DND-41 (cell line): ENCODE data around the gene FBXO42.

Experiments used
- ATAC-seq: fragments of 200-7000 bp; cut with Tn5 transposase; 3 replicates; pipeline ENCODE4 v1.9.1; 2021; ENCODE audit warnings: low read depth; ENCODE audit not compliant: insufficient read depth
- DNase-seq: peaks from one replicate; pipeline ENCODE4 v3.0.0-alpha.2; 2020
- H2AFZ ChIP-seq: 2 replicates; pipeline ENCODE4 v1.6.0; 2012; ENCODE audit warnings: low read depth, low read length
- H3K27ac ChIP-seq: 2 replicates; pipeline ENCODE4 v1.5.1; 2012; ENCODE audit warnings: low read length, inconsistent platforms
- H3K27me3 ChIP-seq: fragments of 200-600 bp; sonication (generic); 2 replicates; pipeline ENCODE4 v1.6.0; 2012; ENCODE audit warnings: low read length, mild to moderate bottlenecking, inconsistent platforms; ENCODE audit not compliant: insufficient read depth, poor library complexity
- H3K36me3 ChIP-seq: 2 replicates; pipeline ENCODE4 v1.5.1; 2012; ENCODE audit warnings: low read length, inconsistent platforms; ENCODE audit not compliant: insufficient read depth
- H3K4me1 ChIP-seq: 2 replicates; pipeline ENCODE4 v1.5.1; 2012; ENCODE audit warnings: mild to moderate bottlenecking, low read length; ENCODE audit not compliant: insufficient read depth
- H3K4me2 ChIP-seq: 2 replicates; pipeline ENCODE4 v1.6.0; 2012; ENCODE audit warnings: mild to moderate bottlenecking, moderate library complexity, low read length, inconsistent platforms; ENCODE audit not compliant: insufficient read depth
- H3K4me3 ChIP-seq, 2 experiments: fragments of 200-600 bp in 1 of 2; shearing (Covaris generic) in 1 of 2; 2 replicates each; pipeline ENCODE4 v1.5.1; 2012 to 2016; ENCODE audit warnings: inconsistent platforms in 2 of 2, low read length in 2 of 2, mild to moderate bottlenecking in 2 of 2, low read depth in 1 of 2, moderate library complexity in 1 of 2
- H3K79me2 ChIP-seq: 2 replicates; pipeline ENCODE4 v1.6.0; 2012; ENCODE audit warnings: low read length, inconsistent platforms; ENCODE audit not compliant: insufficient read depth
- H3K9ac ChIP-seq: 2 replicates; pipeline ENCODE4 v1.6.0; 2012; ENCODE audit warnings: low read depth, mild to moderate bottlenecking, inconsistent platforms, low read length, moderate library complexity
- H3K9me3 ChIP-seq: 2 replicates; pipeline ENCODE4 v1.5.1; 2012; ENCODE audit warnings: low read length, moderate library complexity, mild to moderate bottlenecking, inconsistent platforms; ENCODE audit not compliant: insufficient read depth, severe bottlenecking
- H4K20me1 ChIP-seq: 2 replicates; pipeline ENCODE4 v1.6.0; 2012; ENCODE audit warnings: low read length; ENCODE audit not compliant: insufficient read depth
- EZH2 ChIP-seq: IDR thresholded peaks from 3 replicates; pipeline ENCODE4 v1.6.1; 2012; ENCODE audit warnings: borderline replicate concordance, low read depth, mild to moderate bottlenecking, moderate library complexity, low read length, inconsistent platforms; ENCODE audit not compliant: severe bottlenecking
- TF ChIP-seq, protein P1 (sequence below): IDR thresholded peaks from 2 replicates; pipeline ENCODE4 v1.5.1; 2012; ENCODE audit warnings: borderline replicate concordance, low read length, moderate library complexity, mild to moderate bottlenecking; ENCODE audit not compliant: poor library complexity, severe bottlenecking; ENCODE audit errors: extremely low read depth

FBXO42 gene

DNA sequence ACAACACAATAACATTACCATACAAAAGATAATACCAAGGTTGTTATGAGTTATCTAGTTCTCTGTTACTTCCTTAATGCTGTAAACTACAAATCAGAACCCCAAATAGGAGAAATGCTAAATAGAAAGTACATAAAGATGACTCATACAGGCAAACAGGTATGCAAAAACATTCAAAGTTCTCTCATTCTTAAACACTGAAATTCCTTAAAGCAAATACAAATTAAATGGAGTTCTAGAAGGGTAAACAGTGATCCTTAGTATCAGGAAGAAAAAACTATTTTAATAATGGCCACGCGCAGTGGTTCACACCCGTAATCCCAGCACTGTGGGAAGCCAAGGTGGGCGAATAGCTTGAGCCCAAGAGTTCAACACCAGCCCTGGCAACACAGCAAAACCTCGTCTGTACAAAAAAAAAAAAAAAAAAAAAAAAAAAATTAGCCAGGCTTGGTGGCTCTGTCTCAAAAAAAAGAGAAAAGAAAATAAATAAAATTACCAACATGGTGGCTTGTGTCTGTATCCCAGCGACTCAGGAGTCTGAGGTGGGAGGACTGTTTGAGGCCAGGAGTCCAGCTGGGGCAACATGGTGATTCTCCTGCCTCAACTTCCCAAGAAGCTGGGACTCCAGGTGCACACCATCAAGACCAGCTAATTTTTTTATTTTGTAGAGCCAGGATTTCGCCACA lies 17.5 kb downstream of the FBXO42 start:
- H3K27me3 ChIP-seq, result no peaks in the 10 kb centered on the region
- no peaks in the 10 kb centered on the region for H3K4me1 ChIP-seq
- H3K36me3 ChIP-seq, result no peaks in the 10 kb centered on the region
- ATAC-seq (no peak), DNase-seq (no peak)
- no peak overlapping the region for H3K27ac ChIP-seq
- H3K4me3 ChIP-seq, result no peak overlapping the region
- no peak for TF ChIP-seq EZH2
- TF ChIP-seq, protein P1, sequence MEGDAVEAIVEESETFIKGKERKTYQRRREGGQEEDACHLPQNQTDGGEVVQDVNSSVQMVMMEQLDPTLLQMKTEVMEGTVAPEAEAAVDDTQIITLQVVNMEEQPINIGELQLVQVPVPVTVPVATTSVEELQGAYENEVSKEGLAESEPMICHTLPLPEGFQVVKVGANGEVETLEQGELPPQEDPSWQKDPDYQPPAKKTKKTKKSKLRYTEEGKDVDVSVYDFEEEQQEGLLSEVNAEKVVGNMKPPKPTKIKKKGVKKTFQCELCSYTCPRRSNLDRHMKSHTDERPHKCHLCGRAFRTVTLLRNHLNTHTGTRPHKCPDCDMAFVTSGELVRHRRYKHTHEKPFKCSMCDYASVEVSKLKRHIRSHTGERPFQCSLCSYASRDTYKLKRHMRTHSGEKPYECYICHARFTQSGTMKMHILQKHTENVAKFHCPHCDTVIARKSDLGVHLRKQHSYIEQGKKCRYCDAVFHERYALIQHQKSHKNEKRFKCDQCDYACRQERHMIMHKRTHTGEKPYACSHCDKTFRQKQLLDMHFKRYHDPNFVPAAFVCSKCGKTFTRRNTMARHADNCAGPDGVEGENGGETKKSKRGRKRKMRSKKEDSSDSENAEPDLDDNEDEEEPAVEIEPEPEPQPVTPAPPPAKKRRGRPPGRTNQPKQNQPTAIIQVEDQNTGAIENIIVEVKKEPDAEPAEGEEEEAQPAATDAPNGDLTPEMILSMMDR, result no peak
- H3K9ac ChIP-seq, result no peak overlapping the region
- peaks cover 84% of the 10 kb centered on the region for H3K79me2 ChIP-seq
- H4K20me1 ChIP-seq, result peaks cover 22% of the 10 kb centered on the region; the same call in 1 of the 2 replicates
- no peak overlapping the region for H3K4me2 ChIP-seq
- no peak overlapping the region for H2AFZ ChIP-seq
- no peaks in the 10 kb centered on the region for H3K9me3 ChIP-seq

DNA sequence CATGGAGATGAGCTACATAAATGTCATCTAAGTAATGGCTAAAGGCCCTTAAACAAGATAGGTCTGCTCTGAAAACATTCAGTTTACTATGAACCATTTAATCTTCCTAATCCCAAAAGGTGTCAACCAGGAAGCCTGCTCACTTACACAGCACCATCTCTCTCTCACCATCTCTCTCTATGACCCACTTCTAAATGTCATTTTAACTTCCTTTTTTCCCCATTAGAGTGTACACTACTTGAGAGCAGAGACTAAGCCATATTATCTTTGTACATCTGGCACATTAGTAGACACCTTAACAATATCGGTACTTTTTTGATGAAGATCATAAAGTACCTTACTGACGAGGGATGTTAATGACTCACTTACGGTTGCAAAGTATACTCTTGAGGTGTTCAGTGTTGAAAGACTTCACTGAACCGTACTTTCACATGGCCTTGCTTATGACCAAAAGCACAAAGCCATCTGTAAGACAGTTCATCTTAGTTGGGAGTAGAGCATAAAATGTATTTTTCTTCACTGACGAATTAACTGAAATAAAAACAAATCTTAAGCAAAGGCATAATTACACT lies 25.4 kb downstream of the FBXO42 start:
- H3K4me1 ChIP-seq, result no peaks in the 10 kb centered on the region
- H3K4me3 ChIP-seq, result no peak overlapping the region
- H3K27ac ChIP-seq, result no peak overlapping the region
- H3K9me3 ChIP-seq, result no peaks in the 10 kb centered on the region
- TF ChIP-seq EZH2, result no peak
- TF ChIP-seq, protein P1, result no peak
- DNase-seq (no peak), ATAC-seq (no peak)
- H3K9ac ChIP-seq, result no peak overlapping the region
- peaks cover 75% of the 10 kb centered on the region for H3K79me2 ChIP-seq
- peaks cover 9% of the 10 kb centered on the region; the same call in 1 of the 2 replicates for H3K36me3 ChIP-seq
- H4K20me1 ChIP-seq, result peaks cover 4% of the 10 kb centered on the region; the same call in 1 of the 2 replicates
- H3K4me2 ChIP-seq, result no peak overlapping the region
- H2AFZ ChIP-seq, result no peak overlapping the region
- no peaks in the 10 kb centered on the region for H3K27me3 ChIP-seq

DNA sequence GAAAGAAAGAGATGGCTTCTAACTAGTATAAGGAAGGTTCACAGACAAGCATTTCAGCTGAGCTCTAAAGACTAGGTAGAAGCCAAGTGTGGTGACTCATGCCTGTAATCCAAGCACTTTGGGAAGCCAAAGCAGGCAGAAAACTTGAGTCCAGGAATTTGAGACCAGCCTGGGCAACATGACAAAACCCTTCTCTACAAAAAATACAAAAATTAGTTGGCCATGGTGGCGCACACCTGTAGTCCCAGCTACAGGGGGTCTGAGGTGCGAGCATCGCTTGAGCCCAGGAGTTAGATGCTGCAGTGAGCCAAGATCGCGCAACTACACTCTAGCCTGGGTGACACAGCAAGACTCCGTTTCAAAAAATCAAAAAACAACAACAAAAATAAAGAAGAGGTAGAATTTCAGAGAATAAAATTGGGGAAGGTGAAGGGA lies 27.8 kb downstream of the FBXO42 start:
- no peak for TF ChIP-seq EZH2
- TF ChIP-seq, protein P1, result no peak
- Histone ChIP-seq H3K4me3 (no peak overlapping the region), H3K4me2 (no peak overlapping the region), H3K79me2 (peaks cover 79% of the 10 kb centered on the region), H3K36me3 (peaks cover 9% of the 10 kb centered on the region; the same call in 1 of the 2 replicates), H3K9ac (no peak overlapping the region), H3K27ac (no peak overlapping the region), H4K20me1 (peaks cover 4% of the 10 kb centered on the region; the same call in 1 of the 2 replicates), H3K27me3 (no peaks in the 10 kb centered on the region), H3K4me1 (no peaks in the 10 kb centered on the region), H3K9me3 (no peaks in the 10 kb centered on the region), H2AFZ (no peak overlapping the region)
- DNase-seq, result no peak
- no peak for ATAC-seq
